GM12878 (cell line): ENCODE data around the gene COL26A1. TPM values are rescaled to one million over a fixed set of nuclear protein-coding genes. Genes with fewer than 3 reads are reported as not detected.

Experiments
- ATAC-seq: fragments of 200-7000 bp; cut with Tn5 transposase; 3 replicates; pipeline ENCODE4 v1.9.1; 2020; ENCODE audit warnings: mild to moderate bottlenecking, moderate library complexity
- BruUV-seq: library from RNA; stranded (reverse); fragments of 400-500 nt; replicated peaks from 2 replicates; lab custom pipeline; 2021; lab: Mats Ljungman, UMichigan
- CTCF ChIA-PET: fragments of 300-600 bp; sonication (Branson Sonifier 250); formaldehyde crosslinking; extraction: SDS; loops from one replicate; lab custom pipeline; 2021; ENCODE audit warnings: inconsistent platforms; lab: Yijun Ruan, JAX
- POLR2A ChIA-PET: fragments of 350-600 bp; formaldehyde crosslinking; extraction: SDS; loops from one replicate; lab custom pipeline; 2021; ENCODE audit warnings: inconsistent platforms; lab: Charles Lee
- RAD21 ChIA-PET: fragments of 300-600 bp; sonication (Branson Sonifier 250); formaldehyde crosslinking; loops from one replicate; lab custom pipeline; 2023; ENCODE audit warnings: antibody characterized with exemption; ENCODE audit not compliant: unreplicated experiment; lab: Charles Lee
- SMC1A ChIA-PET: fragments of 300-600 bp; sonication (Branson Sonifier 250); formaldehyde crosslinking; loops from one replicate; lab custom pipeline; 2023; ENCODE audit not compliant: unreplicated experiment, uncharacterized antibody; lab: Charles Lee
- DNase-seq: peaks from one replicate; pipeline ENCODE4 v3.0.0-alpha.2; 2011; ENCODE audit warnings: low read depth, low spot score
- FAIRE-seq: peaks from 3 replicates; lab custom pipeline; 2011; peaks lifted over from hg19 to GRCh38; lab: Jason Lieb, UNC
- H2AFZ ChIP-seq: 2 replicates; pipeline ENCODE4 v1.6.0; 2011; ENCODE audit warnings: low read depth, low read length, control low read depth; ENCODE audit not compliant: control insufficient read depth
- H3K27ac ChIP-seq: 2 replicates; pipeline ENCODE4 v1.5.1; 2011; ENCODE audit warnings: control low read depth; ENCODE audit not compliant: control insufficient read depth, insufficient read depth
- H3K27me3 ChIP-seq, 2 experiments: replicated peaks in 1 of 2; 2 replicates each; pipeline versions ENCODE4 v1.6.0 to v1.6.1; 2011; ENCODE audit warnings: low read length in 1 of 2; ENCODE audit not compliant: control insufficient read depth in 2 of 2, insufficient read depth in 2 of 2
- H3K36me3 ChIP-seq, 2 experiments: 2 replicates each; pipeline ENCODE4 v1.5.1; 2011; ENCODE audit warnings: low read length in 1 of 2; ENCODE audit not compliant: control insufficient read depth in 2 of 2, insufficient read depth in 2 of 2
- H3K4me1 ChIP-seq: 2 replicates; pipeline ENCODE4 v1.6.1; 2011; ENCODE audit warnings: mild to moderate bottlenecking, low read length, moderate library complexity, mixed read lengths; ENCODE audit not compliant: control insufficient read depth, insufficient read depth
- H3K4me2 ChIP-seq: 2 replicates; pipeline ENCODE4 v1.6.0; 2011; ENCODE audit warnings: control low read depth; ENCODE audit not compliant: control insufficient read depth, insufficient read depth
- H3K4me3 ChIP-seq: fragments of 200-600 bp; sonication (generic); 2 replicates; pipeline ENCODE4 v1.5.1; 2016
- H3K79me2 ChIP-seq: 2 replicates; pipeline ENCODE4 v1.6.0; 2011; ENCODE audit warnings: low read length; ENCODE audit not compliant: control insufficient read depth, insufficient read depth
- H3K9ac ChIP-seq: 2 replicates; pipeline ENCODE4 v1.8.0; 2011; ENCODE audit warnings: low read length, control low read depth, mixed read lengths; ENCODE audit not compliant: control insufficient read depth, insufficient read depth
- H3K9me3 ChIP-seq: replicated peaks from 3 replicates; pipeline ENCODE4 v1.5.1; 2011; ENCODE audit warnings: mild to moderate bottlenecking, low read length; ENCODE audit not compliant: control insufficient read depth, insufficient read depth
- H4K20me1 ChIP-seq: 2 replicates; pipeline ENCODE4 v1.6.0; 2011; ENCODE audit not compliant: control insufficient read depth, insufficient read depth
- BCLAF1 ChIP-seq: fragments of 450-650 bp; IDR thresholded peaks from 2 replicates; pipeline ENCODE4 v1.6.1; 2017; ENCODE audit warnings: antibody characterized with exemption, mild to moderate bottlenecking, moderate library complexity
- BMI1 ChIP-seq: fragments of 450-650 bp; IDR thresholded peaks from 2 replicates; pipeline ENCODE4 v1.6.1; 2016; ENCODE audit warnings: mild to moderate bottlenecking, moderate library complexity, borderline replicate concordance
- CBX3 ChIP-seq: fragments of 200-600 bp; sonication (generic); IDR thresholded peaks from 2 replicates; pipeline ENCODE4 v1.6.1; 2016; ENCODE audit warnings: low read depth, borderline replicate concordance
- E2F4 ChIP-seq: IDR thresholded peaks from 2 replicates; pipeline ENCODE4 v1.6.1; 2012; ENCODE audit warnings: low read depth, low read length, improper control_type of control experiment
- EZH2 ChIP-seq: IDR thresholded peaks from 2 replicates; pipeline ENCODE4 v1.6.1; 2012; ENCODE audit warnings: low read depth, mild to moderate bottlenecking, control low read depth, inconsistent platforms, low read length, borderline replicate concordance; ENCODE audit not compliant: control insufficient read depth
- GATAD2B ChIP-seq: fragments of 450-650 bp; conservative IDR thresholded peaks from 2 replicates; pipeline ENCODE4 v1.6.1; 2017; ENCODE audit warnings: low read depth, mild to moderate bottlenecking, moderate library complexity
- HCFC1 ChIP-seq: fragments of 150-350 bp; IDR thresholded peaks from 2 replicates; pipeline ENCODE4 v1.6.1; 2014; ENCODE audit warnings: low read length
- HDGF ChIP-seq: fragments of 450-650 bp; IDR thresholded peaks from 2 replicates; pipeline ENCODE4 v1.6.1; 2016; ENCODE audit warnings: antibody characterized with exemption
- LARP7 ChIP-seq: fragments of 450-650 bp; IDR thresholded peaks from 2 replicates; pipeline ENCODE4 v1.6.1; 2017; ENCODE audit warnings: mild to moderate bottlenecking
- NFYB ChIP-seq: IDR thresholded peaks from 2 replicates; pipeline ENCODE4 v1.6.1; 2011; ENCODE audit warnings: low read depth, mild to moderate bottlenecking, low read length, improper control_type of control experiment, moderate library complexity; ENCODE audit not compliant: insufficient read depth
- NR2F1 ChIP-seq: fragments of 450-650 bp; conservative IDR thresholded peaks from 2 replicates; pipeline ENCODE4 v1.6.1; 2017; ENCODE audit warnings: mild to moderate bottlenecking
- PKNOX1 ChIP-seq: fragments of 450-650 bp; IDR thresholded peaks from 2 replicates; pipeline ENCODE4 v1.6.1; 2016; ENCODE audit warnings: mild to moderate bottlenecking
- POLR2A ChIP-seq: IDR thresholded peaks from 2 replicates; pipeline ENCODE4 v1.6.1; 2011; ENCODE audit warnings: low read depth, mild to moderate bottlenecking, low read length
- SREBF1 ChIP-seq: IDR thresholded peaks from 2 replicates; pipeline ENCODE4 v1.6.1; 2012; ENCODE audit warnings: mild to moderate bottlenecking, low read length
- SRF ChIP-seq, 2 experiments: IDR thresholded peaks; 2 replicates each; pipeline ENCODE4 v1.6.1; 2011; ENCODE audit warnings: low read depth in 2 of 2, low read length in 2 of 2, mild to moderate bottlenecking in 1 of 2, moderate library complexity in 1 of 2
- SUPT20H ChIP-seq: IDR thresholded peaks from 2 replicates; pipeline ENCODE4 v1.6.1; 2011; ENCODE audit warnings: low read depth, mild to moderate bottlenecking, low read length, moderate library complexity, borderline replicate concordance; ENCODE audit not compliant: control insufficient read depth
- USF1 ChIP-seq: IDR thresholded peaks from 2 replicates; pipeline ENCODE4 v1.6.1; 2011; ENCODE audit warnings: borderline replicate concordance, low read depth, mild to moderate bottlenecking, moderate library complexity, mixed read lengths, low read length; ENCODE audit not compliant: insufficient read depth; ENCODE audit errors: extremely low read length
- WGBS: methylation state at CpG from one replicate; pipeline ENCODE4 v1.1.6; 2016; ENCODE audit warnings: low lambda C conversion rate; ENCODE audit not compliant: insufficient replicate concordance, insufficient coverage; ENCODE audit errors: missing lambda C conversion rate; 5-methylcytosine and 5-hydroxymethylcytosine counted together
- in situ Hi-C: fragments of 300-500 bp; cut with MboI; formaldehyde crosslinking; loops from 9 replicates; pipeline ENCODE4 v1.14.3; 2018; ENCODE audit warnings: mixed read lengths
- intact Hi-C: fragments of 100-400 bp; cut with micrococcal nuclease; formaldehyde crosslinking; loops from one replicate; pipeline ENCODE4 v1.14.2; 2022; ENCODE audit not compliant: unreplicated experiment
- polyA plus RNA-seq, 11 experiments: library from polyadenylated mRNA; depleted of rRNA in 4 of 11; unstranded in 6 of 11; stranded (reverse) in 5 of 11; fragments of >200 nt; fragmentation: Nextera tagmentation in 4 of 11; fragmentation: Illumina TruSeq in 1 of 11; extraction: Ambion mirVana in 4 of 11; extraction: Trizol in 1 of 11; gene quantifications; 1 replicate in 1 of 11; 2 replicates in 10 of 11; pipeline versions ENCODE4 v1.2.1 to v1.2.3, GENCODE V29; 2011 to 2016; ENCODE audit warnings: inconsistent platforms in 2 of 11, missing spikeins in 2 of 11, low read depth in 1 of 11
- total RNA-seq, 4 experiments: library from RNA; depleted of rRNA in 3 of 4; stranded (reverse); fragments of >200 nt in 3 of 4; fragmentation: Illumina TruSeq in 1 of 4; extraction: Trizol in 1 of 4; gene quantifications; 2 replicates each; pipeline versions ENCODE4 v1.2.1 to v1.2.3, GENCODE V29; 2013 to 2021

The COL26A1 gene
- total and polyA plus RNA-seq, 10 of the 15 experiments (the other 5 are each of a cell fraction or from before 2014, with no cell fraction given) = 0.08 TPM; not detected in 9

- Histone ChIP-seq H3K4me1 (no peaks in the 10 kb centered on the region), H3K27ac (no peak overlapping the region), H3K4me3 (no peak overlapping the region), H3K9me3 (peaks cover 3% of the 10 kb centered on the region; the same call in 1 of the 3 replicates), H3K27me3 (no peaks in the 10 kb centered on the region; a peak in 1 of 4 replicates), H3K36me3 (no peaks in the 10 kb centered on the region), H3K79me2 (no peaks in the 10 kb centered on the region), H3K9ac (no peak overlapping the region), H4K20me1 (no peaks in the 10 kb centered on the region), H2AFZ (no peak overlapping the region), H3K4me2 (no peak overlapping the region)
- no peak for TF ChIP-seq EZH2
- no peak for TF ChIP-seq USF1
- no peak for TF ChIP-seq SREBF1
- no peak for TF ChIP-seq NR2F1
- no peak for TF ChIP-seq HDGF
- TF ChIP-seq NFYB = no peak
- no peak for TF ChIP-seq LARP7
- no peak for TF ChIP-seq SUPT20H
- no peak for TF ChIP-seq HCFC1
- TF ChIP-seq BCLAF1 = no peak
- TF ChIP-seq GATAD2B = no peak
- TF ChIP-seq PKNOX1 = no peak
- no peak for TF ChIP-seq POLR2A
- TF ChIP-seq SRF (IDR thresholded peaks at IDR 0.05; ENCODE audit: low read depth in 2 of 2, low read length in 2 of 2) = no peak
- no peak for TF ChIP-seq BMI1
- no peak for TF ChIP-seq CBX3
- no peak for TF ChIP-seq E2F4
- no TSS peak for BruUV-seq
- ChIA-PET CTCF (interaction anchor here (1.1 to 1.5 kb wide), 2 partner anchors 9 to 35 kb away, joined by 3 to 4 read pairs; no protein-coding TSS in a partner anchor), RAD21 (no interaction called here), POLR2A (no interaction called here), SMC1A (interaction anchor here (0.8 kb wide), 1 partner anchor 10 kb away, joined by 3 read pairs; no protein-coding TSS in a partner anchor)
- in situ Hi-C loops = no loop called here
- 55% methylated on average over 16 of the region's 16 CpGs for whole genome bisulfite sequencing
- no peak for ATAC-seq
- no peak for DNase-seq
- FAIRE-seq = no peak
- intact Hi-C loops = no loop called here
Observed at GRCh38 chr7:101405474-101406067, 42.9 kb downstream of the COL26A1 start.
